NCI-H2227 (cell line): ENCODE results near the gene ADGRB2.
"Not testable (repeated sequence)": the region's sequence is repeated elsewhere in the genome, so short reads cannot be mapped to it uniquely, and the experiment has no call there.

Source experiments
- DNase-seq: peaks from one replicate; lab custom pipeline; 2025; ENCODE audit not compliant: unreplicated experiment; lab: John Stamatoyannopoulos, UW

ADGRB2 gene

DNA sequence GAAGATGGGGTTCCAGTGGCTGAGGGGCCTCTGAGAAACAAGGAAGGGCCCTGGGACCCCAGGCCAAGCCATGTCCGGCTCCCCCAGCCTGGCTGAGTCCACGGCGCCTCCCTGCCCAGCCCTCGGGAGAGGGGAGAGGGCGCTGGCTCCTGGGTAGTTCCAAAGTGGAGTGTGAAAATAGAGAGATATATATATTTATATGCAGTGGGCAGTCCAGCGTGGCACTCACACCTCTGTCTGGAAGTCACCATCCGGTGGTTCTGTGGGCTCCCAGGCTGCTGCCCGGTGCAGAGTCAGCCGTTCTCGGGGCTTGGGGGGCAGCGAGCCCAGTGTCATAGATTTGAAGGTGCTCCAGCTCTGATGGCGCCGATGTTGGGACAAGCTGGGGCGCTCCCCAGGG, 36.9 kb downstream of the ADGRB2 start:
- no peak for DNase-seq

DNA sequence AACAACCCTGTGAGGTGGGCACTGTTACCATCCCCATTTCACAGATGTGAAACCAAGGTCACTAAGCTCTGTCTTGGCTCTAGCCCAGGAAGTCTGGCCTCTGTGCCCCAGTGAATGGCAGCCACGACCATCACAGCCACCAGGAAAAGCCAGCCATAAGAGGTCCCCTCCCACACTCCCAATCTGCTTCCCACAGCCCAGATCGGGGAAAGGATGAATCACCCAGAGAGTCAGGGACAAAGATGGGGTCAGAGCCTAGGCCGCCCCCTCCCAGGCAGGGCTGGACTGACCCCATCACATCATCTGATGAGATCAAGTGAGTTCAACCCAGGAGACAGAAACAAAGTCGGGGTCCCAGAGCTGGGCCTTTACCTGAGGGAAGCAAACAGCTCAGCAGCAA, 37.4 kb downstream of the ADGRB2 start:
- DNase-seq = no peak

DNA sequence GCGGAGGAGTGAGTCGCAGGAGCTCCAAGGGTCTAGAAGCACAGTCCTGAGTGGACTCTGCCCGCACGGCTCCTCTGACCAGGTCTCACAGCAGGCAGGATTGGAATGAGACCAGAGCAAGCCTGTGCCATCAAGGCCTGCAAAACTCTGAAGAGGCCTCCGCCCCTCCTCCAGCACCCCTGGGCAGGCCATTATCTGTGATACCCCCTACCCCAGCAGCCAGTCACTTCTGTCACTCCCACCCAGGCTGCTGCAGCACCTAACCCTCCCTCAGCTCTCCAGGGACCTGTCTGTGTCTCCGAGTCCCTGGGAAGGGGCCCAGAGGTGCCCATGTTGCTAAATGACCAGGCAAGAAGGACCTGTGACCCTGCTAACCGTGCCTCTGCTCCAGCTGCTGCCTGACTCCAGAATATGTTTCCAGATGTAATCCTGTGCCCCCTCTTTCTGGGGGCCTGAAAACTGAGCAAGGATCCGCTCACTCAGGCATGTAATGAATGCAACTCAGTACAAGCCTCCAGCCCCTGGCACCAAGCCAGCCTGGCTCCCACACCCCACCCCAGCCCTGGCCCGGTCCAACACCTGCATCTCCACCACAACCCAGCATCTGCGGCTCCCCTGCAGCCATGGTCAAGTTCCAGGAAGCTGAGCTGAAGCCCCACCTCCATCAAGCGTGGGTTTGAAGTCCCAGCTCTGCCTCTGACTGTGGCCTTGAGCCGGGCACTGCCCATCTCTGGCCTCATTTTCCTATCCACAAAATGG, 38.2 kb downstream of the ADGRB2 start:
- DNase-seq = no peak

DNA sequence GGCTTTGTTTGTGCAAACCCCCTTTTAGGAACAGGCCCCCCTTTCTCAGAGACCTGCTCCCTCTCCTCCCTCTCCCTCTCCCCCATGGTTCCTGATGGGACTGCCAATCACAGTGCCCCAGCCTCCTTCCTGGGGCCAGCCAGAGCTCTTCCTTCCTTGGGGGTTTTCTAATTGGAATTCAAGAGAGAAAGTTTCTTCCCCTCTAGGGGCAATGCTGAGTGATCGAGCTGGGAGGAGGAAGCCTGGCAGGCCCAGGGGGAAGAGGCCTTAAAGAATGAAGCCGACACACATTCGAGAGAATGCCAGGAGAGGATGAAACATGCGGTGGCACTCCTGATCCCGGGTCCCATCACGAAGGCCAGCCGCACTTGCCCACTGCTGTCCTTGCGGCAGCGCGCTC, 39.0 kb downstream of the ADGRB2 start:
- DNase-seq = no peak

DNA sequence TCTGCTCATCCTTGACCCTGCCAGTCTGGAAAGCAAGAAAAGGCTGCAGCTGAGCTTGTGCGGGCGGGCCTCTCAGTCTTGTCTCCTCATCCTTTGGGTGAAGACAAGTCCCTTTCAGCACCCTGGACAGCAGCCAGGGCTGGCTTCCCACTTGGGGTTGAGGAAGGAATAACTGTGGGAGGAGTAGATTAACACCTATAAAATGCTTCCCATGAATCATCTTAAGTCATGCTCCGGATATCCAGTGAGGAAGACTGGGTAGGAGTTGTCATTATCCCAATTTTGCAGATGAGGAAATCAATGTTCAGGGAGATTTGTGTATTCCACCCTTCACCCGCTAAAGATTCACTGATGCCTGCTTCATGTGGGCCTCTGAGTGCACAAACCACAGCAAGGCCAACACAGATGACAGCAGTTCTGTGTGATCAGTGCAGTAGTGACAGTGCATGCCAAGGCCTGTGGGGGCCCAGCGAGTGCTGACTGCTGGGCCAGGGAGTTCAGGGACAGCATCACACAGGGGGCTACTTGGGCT, 40.2 kb downstream of the ADGRB2 start:
- no peak for DNase-seq

DNA sequence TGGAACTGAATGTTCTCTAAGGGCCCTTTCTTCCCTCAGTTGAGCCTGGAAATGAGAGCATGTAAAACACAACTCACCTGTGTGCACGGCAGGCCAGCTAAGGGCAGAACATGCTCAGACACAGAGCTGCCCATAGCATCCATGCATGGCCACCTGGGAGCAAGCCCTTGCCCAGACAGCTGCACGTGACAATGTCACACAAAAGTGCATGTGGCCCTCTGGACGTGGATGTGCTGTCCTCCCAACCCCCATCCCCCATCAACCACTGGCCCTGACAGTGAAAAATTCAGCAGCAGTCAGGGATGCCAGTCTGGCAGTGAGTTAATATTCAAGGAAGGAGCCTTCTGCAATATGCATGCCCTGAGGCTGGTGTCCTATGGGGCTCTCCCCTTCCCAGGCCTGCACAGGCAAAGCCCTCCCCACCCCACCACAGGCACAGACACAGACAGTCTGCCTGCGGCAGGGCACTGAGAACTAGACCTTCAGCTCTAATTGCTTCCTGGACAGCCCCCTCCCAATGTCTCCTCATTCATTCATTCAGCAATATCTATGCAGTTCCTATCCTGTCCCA, 45.7 kb downstream of the ADGRB2 start:
- DNase-seq = no peak

DNA sequence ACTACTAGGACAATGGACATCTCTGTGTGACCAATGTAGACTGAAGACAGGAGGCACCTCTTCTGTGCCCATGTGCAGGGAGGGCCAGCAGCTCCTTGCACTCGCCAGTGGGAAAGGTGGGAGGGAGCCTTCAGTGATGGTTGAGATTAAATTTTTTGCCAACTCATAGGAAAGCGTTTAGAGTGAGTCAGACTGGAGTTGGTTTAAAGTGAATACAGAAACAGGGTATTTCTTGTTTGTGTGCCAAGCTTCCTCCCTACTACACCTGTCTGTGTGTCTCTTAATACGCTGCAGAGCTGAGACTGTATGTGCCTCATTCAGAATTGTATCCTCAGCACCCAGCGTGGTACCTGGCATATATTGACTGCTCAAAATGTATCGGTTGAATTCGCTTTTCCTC, 46.8 kb downstream of the ADGRB2 start:
- no peak for DNase-seq

DNA sequence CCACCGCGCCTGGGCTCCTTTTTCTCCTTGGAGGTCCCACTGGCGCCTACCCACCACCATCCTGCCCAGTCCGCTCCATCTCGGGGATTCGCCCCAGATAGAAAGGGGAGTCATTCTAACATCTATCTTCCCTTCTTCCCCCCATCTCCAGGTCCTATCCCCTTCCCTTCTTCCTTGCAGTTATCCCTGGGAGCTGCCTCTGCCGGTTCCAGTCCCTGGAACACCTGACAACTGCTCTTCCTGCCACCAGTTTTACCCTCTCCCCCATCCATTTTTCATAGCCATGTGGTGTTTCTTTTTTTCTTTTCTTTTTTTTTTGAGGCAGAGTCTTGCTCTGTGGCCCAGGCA, 48.3 kb downstream of the ADGRB2 start:
- no peak for DNase-seq

DNA sequence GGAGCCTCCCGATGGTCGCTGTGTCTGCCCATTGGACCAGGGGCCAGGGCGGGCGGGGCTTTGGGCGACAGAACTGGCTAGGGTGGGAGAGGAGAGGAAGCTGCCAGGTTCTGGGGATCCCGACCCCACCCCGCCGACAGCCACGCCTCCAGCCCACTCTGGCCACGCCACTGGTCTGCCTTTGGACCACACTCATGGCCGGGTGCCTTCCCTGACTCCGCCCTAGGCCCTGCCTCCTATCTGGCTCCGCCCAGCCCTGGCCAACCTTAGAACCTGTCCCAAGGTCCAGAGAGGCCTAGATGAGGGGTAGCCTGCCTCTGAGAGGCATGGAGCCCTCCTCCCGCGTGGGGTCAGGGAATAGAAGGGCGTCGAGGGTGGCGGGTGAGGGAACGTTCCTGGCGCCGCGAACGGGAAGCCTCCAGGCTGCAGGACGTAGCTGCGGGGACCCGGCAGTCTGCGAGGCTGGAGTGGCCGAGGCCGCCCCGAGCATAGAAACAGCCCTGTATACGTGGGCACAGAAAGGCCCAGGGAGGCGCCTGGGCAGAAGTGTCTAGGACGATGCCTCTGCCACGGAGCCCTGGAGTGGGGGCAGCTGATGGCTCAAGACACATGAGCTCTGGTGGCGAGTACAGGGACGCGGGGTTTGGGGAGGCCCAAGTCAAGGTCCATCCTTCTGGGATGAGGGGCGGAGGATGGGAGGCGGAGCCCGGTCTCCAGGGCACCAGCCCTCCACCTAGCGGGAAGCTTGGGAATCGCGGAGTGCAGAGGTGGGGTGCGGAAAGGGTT, 48.9 kb downstream of the ADGRB2 start:
- peak; percentile 89 for DNase-seq

DNA sequence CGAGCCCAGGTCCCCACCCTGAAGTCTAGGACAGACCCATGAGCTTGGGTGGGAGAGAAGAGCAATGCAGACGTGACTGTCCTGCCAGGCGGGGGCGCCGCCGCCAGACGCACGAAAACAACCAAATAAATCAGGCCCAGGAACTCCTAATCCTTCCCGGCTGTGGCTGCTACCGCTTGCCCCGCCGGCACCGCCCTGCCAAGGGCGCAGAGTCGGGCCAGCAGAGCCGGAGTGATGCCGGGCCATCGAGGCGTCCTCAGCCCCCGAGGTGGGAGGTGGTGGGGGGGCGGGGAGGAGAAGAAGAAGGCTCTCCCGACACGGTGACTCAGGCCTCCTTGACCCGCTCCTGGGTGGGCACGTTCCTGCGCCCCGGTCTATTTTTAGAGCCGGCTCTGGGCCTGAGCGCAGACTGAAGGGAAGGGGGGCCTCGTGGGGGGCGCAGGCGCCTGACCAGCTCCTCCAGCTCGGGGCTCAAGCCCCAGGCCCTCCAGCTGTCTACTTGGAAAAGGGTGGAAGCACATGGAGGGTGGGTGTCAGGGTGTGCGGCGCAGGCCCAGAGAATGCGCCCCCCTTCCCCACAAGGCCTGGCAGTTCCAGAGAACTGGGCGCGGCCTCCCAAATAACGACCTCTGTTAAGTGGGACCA, 49.6 kb downstream of the ADGRB2 start:
- peak; percentile 64 for DNase-seq

DNA sequence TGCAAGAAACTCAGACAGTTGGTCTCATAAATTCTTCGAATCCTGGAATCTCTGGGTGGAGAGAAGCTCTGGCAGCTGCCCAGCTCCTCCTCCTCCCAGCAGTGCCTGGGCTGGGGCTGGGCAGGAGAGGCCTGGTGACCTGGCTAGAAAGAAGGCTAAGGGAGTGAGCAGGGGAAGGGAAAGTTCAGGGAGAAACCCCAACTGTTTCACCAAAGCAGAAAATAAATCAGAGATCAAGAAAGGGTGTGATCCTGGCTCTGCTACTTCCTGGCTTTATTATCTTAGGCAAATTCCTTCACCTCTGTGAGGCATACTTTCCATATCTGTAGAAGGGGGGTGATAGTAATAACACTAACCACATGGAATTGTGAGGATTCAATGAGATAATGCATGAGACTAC, 51.5 kb downstream of the ADGRB2 start:
- no peak for DNase-seq

DNA sequence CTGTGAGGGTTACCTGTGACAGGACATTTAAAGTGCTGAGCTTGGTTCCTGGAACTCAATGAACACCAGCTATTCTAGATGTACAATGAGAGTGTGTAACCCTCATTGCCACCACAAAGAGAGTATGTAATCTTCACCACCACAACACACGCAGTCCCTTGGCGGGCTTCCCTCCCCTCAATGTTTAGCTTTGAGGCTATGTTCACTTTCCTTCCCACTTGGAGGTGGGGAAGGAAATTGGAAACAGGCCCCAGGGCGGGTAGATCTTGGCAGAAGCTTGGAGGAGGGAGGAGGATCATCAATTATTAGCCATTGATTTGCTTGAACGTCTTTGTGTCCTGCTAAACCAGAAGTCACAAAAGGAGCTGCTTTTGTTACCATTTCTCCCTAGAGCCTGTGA, 52.1 kb downstream of the ADGRB2 start:
- no peak for DNase-seq

DNA sequence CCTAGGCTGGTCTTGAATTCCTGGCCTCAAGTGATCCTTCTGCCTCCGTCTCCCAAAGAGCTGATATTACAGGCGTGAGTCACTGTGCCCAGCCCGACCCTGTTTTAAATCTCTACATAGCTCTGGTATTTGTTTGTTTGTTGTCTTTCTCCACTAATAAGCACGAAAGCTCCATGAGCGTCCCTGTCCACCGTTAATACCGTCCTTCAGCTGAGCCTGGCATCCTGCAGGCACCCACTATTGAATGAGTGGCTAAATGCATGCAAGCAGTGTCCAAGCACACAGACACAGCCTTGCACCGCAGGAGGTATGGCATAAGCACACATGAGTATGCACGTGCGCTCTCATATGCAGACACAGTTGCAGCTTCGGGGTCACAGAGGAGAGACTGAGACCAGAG, 55.8 kb downstream of the ADGRB2 start:
- DNase-seq = peak; percentile 46

DNA sequence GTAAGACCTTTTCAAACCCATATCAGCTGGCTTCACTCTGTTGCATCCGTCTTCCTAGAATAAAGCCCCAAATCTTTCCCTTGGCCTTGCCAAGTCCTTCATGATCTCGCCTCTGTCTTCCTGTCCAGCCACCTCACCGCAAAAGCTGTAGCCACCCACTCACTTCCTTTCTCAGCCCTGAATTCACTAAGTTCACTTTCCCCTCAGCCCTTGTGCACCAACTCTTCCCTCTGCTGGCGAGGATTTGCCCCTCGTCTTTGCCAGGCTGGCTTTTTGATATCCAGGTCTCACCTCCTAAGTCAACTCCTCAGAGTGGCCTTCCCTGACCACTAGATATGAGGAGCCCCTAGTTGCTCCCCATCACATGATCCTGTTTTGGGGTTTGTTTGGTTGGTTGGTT, 56.4 kb downstream of the ADGRB2 start:
- no peak for DNase-seq

DNA sequence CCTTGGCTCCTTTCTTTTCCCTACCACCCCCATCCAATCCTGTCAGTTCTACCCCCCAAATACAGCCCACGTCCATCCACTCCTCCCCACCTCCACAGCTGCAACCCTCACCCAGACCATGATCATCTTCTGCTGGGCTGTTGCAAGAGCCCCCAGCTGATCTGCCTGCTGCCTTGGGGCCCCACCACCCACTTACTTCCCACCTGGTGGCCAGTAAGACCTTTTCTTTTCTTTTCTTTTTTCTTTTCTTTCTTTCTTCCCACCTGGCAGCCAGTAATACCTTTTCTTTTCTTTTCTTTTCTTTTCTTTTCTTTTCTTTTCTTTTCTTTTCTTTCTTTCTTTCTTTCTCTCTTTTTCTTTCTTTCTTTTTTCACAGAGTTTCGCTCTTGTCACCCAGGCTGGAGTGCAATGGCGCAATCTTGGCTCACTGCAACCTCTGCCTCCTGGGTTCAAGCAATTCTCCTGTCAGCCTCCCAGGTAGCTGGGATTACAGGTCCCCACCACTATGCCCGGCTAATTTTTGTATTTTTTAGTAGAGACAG, 57.0 kb downstream of the ADGRB2 start:
- not testable (repeated sequence) for DNase-seq

DNA sequence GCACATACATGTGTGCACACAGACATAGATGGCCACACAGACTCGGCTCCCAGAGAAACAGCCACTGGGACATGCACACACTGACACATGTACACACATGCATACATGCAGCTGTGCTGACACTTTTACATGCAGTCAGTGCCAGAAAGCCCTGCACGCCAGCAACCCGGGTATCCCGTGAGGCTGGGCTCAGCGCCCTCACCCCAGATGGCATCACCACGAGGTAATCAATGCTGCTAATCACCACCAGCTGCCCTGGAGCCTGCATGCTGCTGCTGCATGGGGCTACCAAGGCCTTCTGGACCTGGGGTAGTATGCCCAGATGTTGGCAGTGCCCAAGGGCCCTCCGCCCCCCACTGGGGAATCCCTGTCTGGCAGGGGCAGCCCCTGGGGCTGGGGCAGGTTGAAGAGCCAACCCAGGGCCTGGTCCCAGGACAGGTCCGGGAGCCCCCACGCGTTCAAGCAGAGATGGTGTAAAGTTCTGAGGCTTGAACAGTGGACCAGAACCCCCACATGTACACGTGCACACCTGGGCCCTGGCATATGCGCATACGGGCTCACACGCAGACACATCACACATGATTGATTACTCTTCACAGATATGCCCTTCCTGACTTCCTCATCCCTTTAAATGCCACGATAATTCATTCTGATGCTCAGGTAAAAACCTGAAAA, 57.6 kb downstream of the ADGRB2 start:
- no peak for DNase-seq

DNA sequence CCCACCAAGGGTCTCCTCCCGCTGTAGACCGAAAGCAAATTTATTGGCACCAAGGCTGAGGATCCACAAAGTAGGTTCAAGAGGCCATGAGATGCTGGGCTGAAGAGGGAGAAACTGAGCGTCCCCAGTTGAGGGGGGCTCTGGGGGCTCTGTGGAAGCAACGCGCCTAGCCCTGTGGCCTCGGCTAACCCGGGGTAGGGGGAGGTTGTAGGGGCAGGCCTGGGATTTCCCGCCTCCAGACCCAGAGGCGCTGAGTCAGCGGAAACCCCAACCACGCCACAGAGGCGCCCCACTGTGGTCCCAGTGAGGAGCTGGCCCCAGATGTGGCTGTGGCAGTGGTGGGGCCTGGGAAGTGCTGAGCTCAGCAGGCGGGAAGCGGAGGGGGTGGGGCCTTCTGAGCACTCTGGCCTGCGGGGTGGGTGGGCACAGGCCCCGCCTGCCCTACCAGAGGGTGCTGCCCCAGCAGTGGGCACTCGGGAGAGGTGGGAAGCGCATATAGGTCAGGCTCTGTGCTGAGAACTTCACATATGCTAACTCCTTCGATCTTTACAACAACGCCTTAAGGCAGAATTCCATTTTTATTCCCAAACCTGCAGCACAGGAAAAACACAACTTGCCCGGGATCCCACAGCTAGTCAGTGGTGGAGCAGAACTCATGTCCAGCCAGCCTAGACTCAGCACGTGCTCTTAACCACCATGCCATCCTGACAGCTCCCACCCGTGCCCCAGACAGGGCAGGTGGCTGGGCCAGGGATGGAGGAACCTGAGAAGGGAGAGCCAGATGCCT, 58.9 kb downstream of the ADGRB2 start:
- no peak for DNase-seq

DNA sequence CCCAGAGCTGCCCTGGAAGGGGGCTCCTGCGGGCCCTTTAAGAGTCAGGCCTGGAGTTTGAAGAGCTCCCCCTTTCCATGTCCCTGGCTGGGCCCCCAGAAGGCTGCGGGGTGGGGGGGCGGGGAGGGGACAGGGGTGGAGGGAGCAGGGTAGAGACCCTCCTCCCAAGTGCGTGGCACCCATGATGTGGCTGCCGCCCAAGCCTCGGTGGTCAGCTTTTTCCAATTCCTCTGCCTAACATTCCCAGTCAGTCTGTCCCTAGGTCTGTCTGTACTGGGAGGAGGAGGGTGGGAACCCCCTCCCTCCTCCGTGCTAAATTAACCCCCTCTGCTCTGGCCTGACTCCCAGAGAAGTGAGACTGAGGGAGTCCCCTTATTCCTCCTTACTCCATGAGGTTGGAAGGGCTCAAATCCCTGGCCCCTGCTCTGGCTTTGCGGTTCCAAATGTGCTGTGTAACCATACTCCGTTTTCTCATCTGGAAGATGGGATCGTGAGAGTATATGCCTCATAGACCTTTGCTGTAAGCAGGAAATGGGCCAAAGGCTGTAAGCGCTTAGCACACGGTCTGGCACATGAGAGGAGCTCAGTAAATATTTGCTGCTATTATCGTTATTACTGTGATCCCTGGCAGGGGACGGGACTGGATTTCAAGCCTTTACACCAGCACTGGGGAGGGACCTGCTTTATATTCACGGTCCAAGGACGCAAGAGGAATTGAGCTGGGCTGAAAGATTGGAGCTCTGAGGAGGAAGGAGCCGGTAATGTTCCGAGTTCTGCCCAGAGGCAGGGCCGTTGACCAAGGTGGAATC, 59.7 kb downstream of the ADGRB2 start:
- no peak for DNase-seq
